ENCODE measurements around the gene DTNBP1. TPM values are rescaled to one million over a fixed set of nuclear protein-coding genes. Genes with fewer than 3 reads are reported as not detected.
A peak's percentile ranks its signal among the peaks of the same experiment; 100 is the strongest.

DTNBP1 gene
- total and polyA plus RNA-seq, 2 of the 8 experiments (the other 6 are each of a cell fraction or from before 2014, with no cell fraction given) = 13.5 to 22.1 TPM

- no peak for TF ChIP-seq CHD7 (IDR thresholded peaks at IDR 0.05; ENCODE audit: insufficient replicate concordance, low read length)
- TF ChIP-seq POLR2AphosphoS5 (IDR thresholded peaks at IDR 0.05; ENCODE audit: low read depth, low read length) = no peak
- peak; percentile 70; the same call in 1 of the 2 replicates for TF ChIP-seq YY1 (IDR thresholded peaks at IDR 0.05; ENCODE audit: low read depth, low read length)
- TF ChIP-seq SP4 (IDR thresholded peaks at IDR 0.05; ENCODE audit: low read length) = no peak
- no peak for TF ChIP-seq GTF2F1 (IDR thresholded peaks at IDR 0.05; ENCODE audit: borderline replicate concordance, low read depth, low read length)
- TF ChIP-seq CBX8 (IDR thresholded peaks at IDR 0.05; ENCODE audit: borderline replicate concordance, low read depth, low read length) = no peak
- TF ChIP-seq ZNF274 (IDR thresholded peaks at IDR 0.05; ENCODE audit: borderline replicate concordance, extremely low read depth, low read length) = no peak
- TF ChIP-seq TBP (IDR thresholded peaks at IDR 0.05; ENCODE audit: low read depth, low read length) = no peak
- TF ChIP-seq SIN3A (conservative IDR thresholded peaks at IDR 0.05 in 1 of 2, IDR thresholded peaks at IDR 0.05 in 1 of 2; ENCODE audit: low read depth in 1 of 2, low read length in 2 of 2) = no peak
- no peak for TF ChIP-seq CTBP2 (IDR thresholded peaks at IDR 0.05; ENCODE audit: borderline replicate concordance, insufficient read depth, insufficient read length, low read length)
- no peak for TF ChIP-seq GABPA (IDR thresholded peaks at IDR 0.05; ENCODE audit: borderline replicate concordance, insufficient read depth, low read length)
Observed at GRCh38 chr6:15691250-15691869, 28.5 kb upstream of the DTNBP1 start (continued).
